T-helper 2 cell treated with Interferon-gamma antibody and Interleukin-4, amounts not matched to agents 5 μg/mL and 100 μg/mL, for 36 hours (primary cell): ENCODE data around the gene B3GALT2.
A peak's percentile ranks its signal among the peaks of the same experiment; 100 is the strongest.

Experiments
- DNase-seq: peaks from one replicate; pipeline ENCODE4 v3.0.0; 2021; ENCODE audit warnings: low spot score
- H3K27ac Mint-ChIP-seq: one replicate; pipeline ENCODE4 v1.8.0; 2021; ENCODE audit warnings: mild to moderate bottlenecking, mixed read lengths
- H3K27me3 Mint-ChIP-seq: one replicate; pipeline ENCODE4 v1.8.0; 2021; ENCODE audit warnings: low read depth, mixed read lengths
- H3K36me3 Mint-ChIP-seq: one replicate; pipeline ENCODE4 v1.8.0; 2021; ENCODE audit warnings: low read depth, mixed read lengths
- H3K4me1 Mint-ChIP-seq: one replicate; pipeline ENCODE4 v1.8.0; 2021; ENCODE audit warnings: low read depth, mixed read lengths
- H3K4me3 Mint-ChIP-seq: one replicate; pipeline ENCODE4 v1.8.0; 2022; ENCODE audit warnings: mild to moderate bottlenecking, moderate library complexity, mixed read lengths
- H3K9me3 Mint-ChIP-seq: one replicate; pipeline ENCODE4 v1.8.0; 2021; ENCODE audit warnings: mixed read lengths

Gene B3GALT2

DNA sequence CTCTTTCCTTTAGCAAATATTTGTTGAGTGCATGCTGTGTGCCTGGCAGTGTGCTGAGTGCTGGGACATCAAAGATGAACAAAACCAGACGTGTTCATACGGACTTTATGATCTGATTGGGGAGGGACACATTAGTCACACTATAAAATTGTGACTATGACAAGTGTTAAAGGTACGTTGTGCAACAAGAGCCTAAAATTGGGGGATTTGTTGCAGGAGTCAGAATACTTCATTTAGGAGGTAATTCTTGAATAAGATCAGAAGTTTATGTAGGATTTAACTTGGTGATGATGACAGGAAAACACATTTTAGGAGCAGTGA, 29.6 kb downstream of the B3GALT2 start:
- H3K36me3 Mint-ChIP-seq, result peaks cover 16% of the 10 kb centered on the region
- no peak for DNase-seq
- peaks cover 5% of the 10 kb centered on the region for H3K4me1 Mint-ChIP-seq
- H3K27ac Mint-ChIP-seq, result no peak overlapping the region
- H3K4me3 Mint-ChIP-seq, result no peak overlapping the region
- no peaks in the 10 kb centered on the region for H3K9me3 Mint-ChIP-seq
- no peaks in the 10 kb centered on the region for H3K27me3 Mint-ChIP-seq

DNA sequence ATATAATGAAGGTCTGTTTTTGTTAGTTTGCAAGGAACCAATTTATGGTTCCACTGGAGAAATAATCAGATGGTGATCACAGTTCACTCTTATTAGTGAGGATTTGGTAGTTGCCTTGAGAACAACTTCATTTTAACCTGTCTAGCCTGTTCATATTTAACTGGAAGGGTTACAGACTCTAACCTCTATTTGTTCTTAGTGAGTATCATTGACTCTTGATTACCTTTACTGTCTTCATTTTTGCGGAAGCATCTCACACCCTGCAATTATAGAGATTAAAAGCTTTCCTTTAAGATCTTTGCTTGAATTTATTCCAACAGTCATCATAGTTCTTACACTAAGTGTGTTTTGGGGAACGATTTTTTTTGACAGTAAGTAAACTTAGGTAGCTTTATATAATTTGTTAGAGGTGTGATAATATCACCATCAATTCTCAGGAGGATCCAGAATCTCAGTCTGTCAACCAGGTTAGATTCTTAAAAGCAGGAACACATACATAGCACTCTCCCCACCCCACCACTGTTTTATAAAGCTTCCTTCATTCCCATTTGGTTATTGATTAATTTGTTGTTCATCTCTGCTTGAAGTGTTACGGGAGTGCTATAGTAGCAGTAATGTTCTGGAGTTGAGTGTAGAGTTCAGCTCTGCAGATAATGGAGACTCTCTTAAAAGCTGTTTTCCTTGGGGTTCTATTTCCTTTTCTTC, 30.1 kb downstream of the B3GALT2 start:
- Mint-ChIP-seq H3K9me3 (no peaks in the 10 kb centered on the region), H3K36me3 (peaks cover 18% of the 10 kb centered on the region), H3K27ac (no peak overlapping the region), H3K4me3 (no peak overlapping the region), H3K4me1 (peaks cover 5% of the 10 kb centered on the region), H3K27me3 (no peaks in the 10 kb centered on the region)
- no peak for DNase-seq

- Mint-ChIP-seq H3K4me1 (peaks cover 9% of the 10 kb centered on the region), H3K4me3 (no peak overlapping the region), H3K9me3 (no peaks in the 10 kb centered on the region), H3K27ac (no peak overlapping the region), H3K27me3 (no peaks in the 10 kb centered on the region), H3K36me3 (peaks cover 36% of the 10 kb centered on the region)
- DNase-seq, result no peak
Observed at GRCh38 chr1:193144999-193145398, 41.4 kb downstream of the B3GALT2 start.

DNA sequence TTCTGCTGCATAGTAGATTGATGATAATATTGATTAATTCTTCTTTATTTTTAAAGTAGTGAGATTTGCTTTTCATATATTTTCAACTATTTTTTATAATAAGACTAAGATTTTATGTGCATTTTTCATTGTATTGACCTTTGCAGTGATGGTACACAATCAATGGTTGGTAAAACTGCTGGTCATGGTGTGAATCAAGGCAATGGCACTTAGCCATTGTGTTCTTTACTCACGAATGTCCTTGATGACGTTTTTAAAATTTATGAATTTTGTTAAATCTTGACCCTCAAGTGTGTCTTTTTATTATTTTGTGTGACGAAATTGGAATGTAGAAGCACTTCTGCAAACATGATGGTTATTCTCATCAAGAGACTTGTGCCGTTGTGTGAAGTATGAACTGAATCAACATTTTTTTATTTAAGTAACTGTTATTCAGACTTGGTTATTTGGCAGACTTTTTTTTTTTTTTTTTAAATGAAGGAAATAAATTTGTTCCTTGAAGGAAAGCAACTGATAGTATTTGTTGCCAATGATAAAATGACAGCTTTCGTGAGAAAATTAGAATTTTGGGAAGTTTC, 42.0 kb downstream of the B3GALT2 start:
- no peak overlapping the region for H3K27ac Mint-ChIP-seq
- H3K4me3 Mint-ChIP-seq, result no peak overlapping the region
- peaks cover 41% of the 10 kb centered on the region for H3K36me3 Mint-ChIP-seq
- no peaks in the 10 kb centered on the region for H3K27me3 Mint-ChIP-seq
- no peaks in the 10 kb centered on the region for H3K9me3 Mint-ChIP-seq
- peaks cover 9% of the 10 kb centered on the region for H3K4me1 Mint-ChIP-seq
- no peak for DNase-seq

- H3K27me3 Mint-ChIP-seq, result no peaks in the 10 kb centered on the region
- peaks cover 10% of the 10 kb centered on the region for H3K4me1 Mint-ChIP-seq
- no peak overlapping the region for H3K4me3 Mint-ChIP-seq
- DNase-seq, result no peak
- no peaks in the 10 kb centered on the region for H3K9me3 Mint-ChIP-seq
- H3K27ac Mint-ChIP-seq, result no peak overlapping the region
- peaks cover 42% of the 10 kb centered on the region for H3K36me3 Mint-ChIP-seq
Observed at GRCh38 chr1:193143285-193143684, 43.1 kb downstream of the B3GALT2 start.

GRCh38 chr1:193142409-193142808, 44.0 kb downstream of the B3GALT2 start:
- H3K27ac Mint-ChIP-seq, result no peak overlapping the region
- H3K27me3 Mint-ChIP-seq, result no peaks in the 10 kb centered on the region
- peaks cover 10% of the 10 kb centered on the region for H3K4me1 Mint-ChIP-seq
- no peak for DNase-seq
- H3K4me3 Mint-ChIP-seq, result no peak overlapping the region
- no peaks in the 10 kb centered on the region for H3K9me3 Mint-ChIP-seq
- H3K36me3 Mint-ChIP-seq, result peaks cover 45% of the 10 kb centered on the region

GRCh38 chr1:193141804-193142203, 44.6 kb downstream of the B3GALT2 start:
- Mint-ChIP-seq H3K4me3 (no peak overlapping the region), H3K27me3 (no peaks in the 10 kb centered on the region), H3K27ac (peak overlapping the region; percentile 60), H3K36me3 (peaks cover 43% of the 10 kb centered on the region), H3K4me1 (peaks cover 10% of the 10 kb centered on the region), H3K9me3 (no peaks in the 10 kb centered on the region)
- peak; percentile 37 for DNase-seq

DNA sequence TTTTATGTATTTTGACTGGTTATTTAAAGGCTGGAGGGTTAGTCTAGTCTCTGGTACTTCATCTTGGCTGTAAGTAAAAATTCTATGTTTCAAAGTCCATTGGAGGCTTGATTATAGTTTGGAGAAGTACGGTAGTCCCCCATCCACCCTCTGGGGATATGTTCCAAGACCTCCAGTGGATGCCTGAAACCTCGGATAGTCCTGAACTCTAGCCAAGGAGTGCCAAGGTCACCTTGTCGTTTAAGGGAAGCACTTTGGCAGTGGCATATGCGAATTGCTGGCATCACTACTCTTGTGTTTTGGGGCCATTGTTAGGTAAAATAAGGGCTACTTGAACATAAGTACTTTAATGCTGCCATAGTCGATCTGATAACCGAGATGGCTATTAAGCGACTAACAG, 46.2 kb downstream of the B3GALT2 start:
- no peak overlapping the region for H3K4me3 Mint-ChIP-seq
- no peak overlapping the region for H3K27ac Mint-ChIP-seq
- H3K36me3 Mint-ChIP-seq, result peaks cover 45% of the 10 kb centered on the region
- H3K4me1 Mint-ChIP-seq, result peaks cover 10% of the 10 kb centered on the region
- H3K9me3 Mint-ChIP-seq, result no peaks in the 10 kb centered on the region
- no peaks in the 10 kb centered on the region for H3K27me3 Mint-ChIP-seq
- DNase-seq, result no peak

DNA sequence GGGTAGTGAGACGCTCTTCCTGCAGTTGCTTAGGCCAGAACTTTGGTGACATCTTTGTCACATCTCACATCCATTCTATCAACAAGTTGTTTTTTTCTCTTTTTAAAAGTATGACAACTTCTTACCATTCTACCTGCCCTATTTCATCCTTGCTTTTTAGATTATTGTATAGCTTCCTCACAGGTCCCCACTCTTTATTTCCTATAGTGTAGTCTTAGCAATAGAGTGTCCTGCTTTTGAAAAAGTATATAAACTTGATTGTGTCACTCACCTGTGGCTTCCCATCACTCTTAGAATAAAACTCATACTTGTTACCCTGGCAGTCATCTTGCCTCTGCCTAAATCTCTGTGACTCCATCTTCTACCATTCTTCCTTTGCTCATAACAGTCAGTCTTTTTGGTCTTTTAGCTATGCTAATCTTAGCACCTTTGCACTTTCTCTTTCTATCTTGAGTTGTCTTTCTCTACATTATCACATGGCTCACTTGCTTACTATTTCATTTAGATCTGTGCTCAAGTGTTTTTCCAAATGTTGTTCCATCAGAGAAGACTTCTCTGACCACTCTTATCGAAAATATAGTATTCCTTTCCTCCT, 55.0 kb downstream of the B3GALT2 start:
- H3K27ac Mint-ChIP-seq, result peak overlapping the region; percentile 7
- no peak overlapping the region for H3K4me3 Mint-ChIP-seq
- peaks cover 40% of the 10 kb centered on the region for H3K36me3 Mint-ChIP-seq
- H3K9me3 Mint-ChIP-seq, result no peaks in the 10 kb centered on the region
- H3K4me1 Mint-ChIP-seq, result peaks cover 14% of the 10 kb centered on the region
- no peak for DNase-seq
- no peaks in the 10 kb centered on the region for H3K27me3 Mint-ChIP-seq
